Neural cell (in vitro differentiated cells): ENCODE results near the gene CDHR2.

ENCODE experiments used
- CTCF ChIP-seq: fragments of 450-650 bp; IDR thresholded peaks from 2 replicates; pipeline ENCODE4 v1.5.1; 2014; ENCODE audit warnings: antibody characterized with exemption, mild to moderate bottlenecking, moderate library complexity; ENCODE audit not compliant: poor library complexity, severe bottlenecking
- EP300 ChIP-seq: fragments of 450-650 bp; conservative IDR thresholded peaks from 2 replicates; pipeline ENCODE4 v1.6.1; 2014; ENCODE audit warnings: antibody characterized with exemption, mild to moderate bottlenecking, moderate library complexity; ENCODE audit not compliant: poor library complexity, severe bottlenecking
- EZH2 ChIP-seq: fragments of 200-600, 300-800 bp; shearing (Covaris generic), sonication (generic); IDR thresholded peaks from 2 replicates; pipeline ENCODE4 v1.6.1; 2014; ENCODE audit warnings: antibody characterized with exemption, low read length, borderline replicate concordance, mild to moderate bottlenecking; ENCODE audit not compliant: insufficient read depth, poor library complexity, severe bottlenecking
- POLR2AphosphoS5 ChIP-seq: IDR thresholded peaks from 2 replicates; pipeline ENCODE4 v1.6.1; 2012
- RAD21 ChIP-seq: fragments of 450-650 bp; conservative IDR thresholded peaks from 2 replicates; pipeline ENCODE4 v1.6.1; 2014; ENCODE audit warnings: antibody characterized with exemption, mild to moderate bottlenecking, moderate library complexity

- TF ChIP-seq EP300 (no peak), CTCF (no peak), POLR2AphosphoS5 (no peak), EZH2 (no peak), RAD21 (no peak)
Observed at GRCh38 chr5:176538989-176539384, 10.2 kb upstream of the CDHR2 start.
